Ishikawa (cell line): Measurements from ENCODE around the gene DYNLL1.

ENCODE experiments used
- CEBPB ChIP-seq: IDR thresholded peaks from 2 replicates; pipeline ENCODE4 v1.6.1; 2012
- CREB1 ChIP-seq: IDR thresholded peaks from 2 replicates; pipeline ENCODE4 v1.6.1; 2012; ENCODE audit warnings: low read depth
- EGR1 ChIP-seq: IDR thresholded peaks from 2 replicates; pipeline ENCODE4 v1.6.1; 2012
- EP300 ChIP-seq: IDR thresholded peaks from 2 replicates; pipeline ENCODE4 v1.6.1; 2012; ENCODE audit warnings: borderline replicate concordance
- FOXM1 ChIP-seq: IDR thresholded peaks from 2 replicates; pipeline ENCODE4 v1.6.1; 2012; ENCODE audit warnings: low read depth, borderline replicate concordance
- MAX ChIP-seq: IDR thresholded peaks from 2 replicates; pipeline ENCODE4 v1.6.1; 2012
- NFIC ChIP-seq: IDR thresholded peaks from 2 replicates; pipeline ENCODE4 v1.6.1; 2012
- RAD21 ChIP-seq: IDR thresholded peaks from 2 replicates; pipeline ENCODE4 v1.6.1; 2012; ENCODE audit warnings: low read depth
- REST ChIP-seq: IDR thresholded peaks from 2 replicates; pipeline ENCODE4 v1.6.1; 2012; ENCODE audit warnings: low read depth, mild to moderate bottlenecking
- TAF1 ChIP-seq: IDR thresholded peaks from 2 replicates; pipeline ENCODE4 v1.6.1; 2012; ENCODE audit warnings: low read depth, mild to moderate bottlenecking
- TCF12 ChIP-seq: IDR thresholded peaks from 2 replicates; pipeline ENCODE4 v1.6.1; 2012; ENCODE audit warnings: low read depth
- TEAD4 ChIP-seq: IDR thresholded peaks from 2 replicates; pipeline ENCODE4 v1.6.1; 2012
- USF1 ChIP-seq: IDR thresholded peaks from 2 replicates; pipeline ENCODE4 v1.6.1; 2012
- YY1 ChIP-seq: IDR thresholded peaks from 2 replicates; pipeline ENCODE4 v1.6.1; 2012; ENCODE audit warnings: low read depth
- ZBTB7A ChIP-seq: IDR thresholded peaks from 2 replicates; pipeline ENCODE4 v1.6.1; 2012; ENCODE audit warnings: low read depth

Gene DYNLL1

GRCh38 chr12:120495731-120496412 is at the start of gene DYNLL1:
TSS of gene DYNLL1 (plus strand) at chr12:120496113. CDS start at chr12:120496422, 309 bp downstream.
- TF ChIP-seq EP300 (no peak; the same call in 1 of the 2 replicates), ZBTB7A (peak; percentile 57), MAX (peak; percentile 73), YY1 (no peak), USF1 (peak; percentile 47; the same call in 1 of the 2 replicates), TEAD4 (0 out of 2 replicates have a peak, but pooled peaks have one; percentile 15), FOXM1 (peak; percentile 98), REST (no peak), TAF1 (peak; percentile 95), RAD21 (no peak), EGR1 (peak; percentile 52; the same call in 1 of the 2 replicates), TCF12 (peak; percentile 74), CEBPB (no peak), CREB1 (no peak)

DNA sequence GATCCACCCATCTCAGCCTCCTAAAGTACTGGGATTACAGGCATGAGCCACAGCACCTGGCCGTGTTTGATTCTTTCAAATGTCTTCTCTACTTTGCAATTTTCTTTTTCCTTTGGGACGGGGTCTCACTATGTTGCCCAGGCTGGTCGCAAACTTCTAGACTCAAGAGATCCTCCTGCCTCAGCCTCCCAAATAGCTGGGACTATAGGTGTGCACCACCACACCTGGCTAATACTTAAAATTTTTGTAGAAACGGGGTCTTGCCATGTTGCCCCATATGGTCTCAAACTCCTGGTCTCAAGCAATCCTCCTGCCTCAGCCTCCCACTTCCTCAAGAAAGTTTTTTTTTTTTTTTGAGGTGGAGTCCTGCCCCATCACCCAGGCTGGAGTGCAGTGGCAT is 47.9 kb upstream of the DYNLL1 start:
- TF ChIP-seq USF1 = no peak
- TF ChIP-seq CREB1 = no peak

DNA sequence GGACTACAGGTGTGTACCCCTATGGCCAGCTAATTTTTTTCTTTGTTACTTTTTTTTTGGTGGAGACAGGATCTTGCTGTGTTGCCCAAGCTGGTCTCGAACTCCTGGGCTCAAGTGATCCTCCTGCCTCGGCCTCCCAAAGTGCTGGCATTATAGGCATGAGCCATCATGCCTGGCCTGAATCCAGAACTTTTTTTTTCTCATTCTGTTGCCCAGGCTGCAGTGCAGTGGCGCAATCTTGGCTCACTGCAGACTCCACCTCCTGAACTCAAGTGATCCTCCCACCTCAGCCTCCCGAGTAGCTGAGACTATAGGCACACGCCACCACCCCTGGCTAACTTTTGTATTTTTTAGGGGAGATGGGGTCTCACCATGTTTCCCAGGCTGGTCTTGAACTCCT is 43.4 kb upstream of the DYNLL1 start:
- 0 out of 2 replicates have a peak, but pooled peaks have one; percentile 17 for TF ChIP-seq NFIC
- TF ChIP-seq CEBPB = peak; percentile 82

GRCh38 chr12:120453060-120453750 is 42.7 kb upstream of the DYNLL1 start:
- TF ChIP-seq NFIC (no peak), CREB1 (no peak), YY1 (no peak), TAF1 (no peak), TEAD4 (no peak), MAX (no peak), RAD21 (no peak), EP300 (no peak), USF1 (no peak), ZBTB7A (no peak), FOXM1 (no peak), EGR1 (no peak), CEBPB (no peak), REST (no peak)

GRCh38 chr12:120453977-120454376 is 41.9 kb upstream of the DYNLL1 start:
- TF ChIP-seq RAD21 = peak; percentile 29; the same call in 1 of the 2 replicates
- no peak for TF ChIP-seq MAX
- no peak for TF ChIP-seq EGR1
- TF ChIP-seq TCF12 = no peak
- no peak for TF ChIP-seq REST
